Caki2 (cell line): ENCODE results near the gene GNLY. TPM values are rescaled to one million over a fixed set of nuclear protein-coding genes. Genes with fewer than 3 reads are reported as not detected.

Experiments
- DNase-seq: peaks from one replicate; pipeline ENCODE4 v3.0.0-alpha.2; 2015; ENCODE audit warnings: low read depth
- in situ Hi-C: cut with HindIII; loops from 2 replicates; pipeline ENCODE4 v1.10.0; 2016; ENCODE audit warnings: low sequenced_read_pairs, low pct_unique_long_range_greater_than_20kb, mixed read lengths
- total RNA-seq: library from RNA; depleted of rRNA; stranded (reverse); fragments of >200 nt; shearing (Covaris generic); gene quantifications from 2 replicates; pipeline ENCODE4 v1.2.3, GENCODE V29; 2014; ENCODE audit warnings: low replicate concordance

GNLY gene
- total RNA-seq, 1 experiment from 2014 or later, result not detected

DNA sequence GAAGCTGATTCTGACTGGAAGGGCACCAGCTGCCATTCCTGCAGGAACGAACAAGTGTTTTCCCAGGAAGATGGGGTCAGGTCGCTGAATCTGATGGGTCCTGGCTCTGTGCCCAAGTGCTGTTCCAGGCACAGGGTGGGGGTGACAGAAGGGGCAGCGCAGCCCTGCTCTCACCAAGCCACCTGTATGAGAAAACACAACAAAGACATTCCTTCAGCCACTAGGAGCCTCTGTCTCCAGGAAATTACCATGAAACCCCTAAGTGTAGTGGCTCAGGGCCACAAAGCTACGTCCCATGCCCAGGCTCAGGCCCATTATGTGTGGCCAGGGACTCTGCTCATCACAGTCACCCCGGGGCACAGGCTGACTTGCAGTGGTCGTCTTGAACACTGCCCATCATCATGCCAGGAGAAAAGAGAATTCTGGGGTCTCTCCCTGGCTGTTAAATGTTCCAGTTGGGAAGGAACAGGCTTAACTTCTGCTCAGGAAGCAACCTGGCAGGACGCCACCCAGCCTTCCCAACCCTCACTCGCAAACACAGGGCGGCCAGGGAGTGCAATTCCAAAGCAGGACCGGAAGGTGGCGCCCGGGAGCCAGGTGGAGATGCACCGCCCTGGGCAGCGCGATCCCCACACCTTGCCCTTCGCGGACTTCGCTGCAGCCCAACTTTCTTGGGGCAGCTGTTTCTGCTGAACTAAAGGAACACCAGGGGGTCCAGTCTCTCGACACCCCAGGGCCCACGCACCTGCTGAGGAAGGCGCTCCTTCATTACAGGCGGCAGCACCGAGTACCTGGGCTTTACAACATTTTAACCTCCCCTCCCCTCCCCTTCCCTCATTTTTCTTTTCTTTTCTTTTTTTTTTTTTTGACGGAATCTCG, 15.1 kb upstream of the GNLY start:
- in situ Hi-C loops, result no loop called here
- peak; percentile 77 for DNase-seq

DNA sequence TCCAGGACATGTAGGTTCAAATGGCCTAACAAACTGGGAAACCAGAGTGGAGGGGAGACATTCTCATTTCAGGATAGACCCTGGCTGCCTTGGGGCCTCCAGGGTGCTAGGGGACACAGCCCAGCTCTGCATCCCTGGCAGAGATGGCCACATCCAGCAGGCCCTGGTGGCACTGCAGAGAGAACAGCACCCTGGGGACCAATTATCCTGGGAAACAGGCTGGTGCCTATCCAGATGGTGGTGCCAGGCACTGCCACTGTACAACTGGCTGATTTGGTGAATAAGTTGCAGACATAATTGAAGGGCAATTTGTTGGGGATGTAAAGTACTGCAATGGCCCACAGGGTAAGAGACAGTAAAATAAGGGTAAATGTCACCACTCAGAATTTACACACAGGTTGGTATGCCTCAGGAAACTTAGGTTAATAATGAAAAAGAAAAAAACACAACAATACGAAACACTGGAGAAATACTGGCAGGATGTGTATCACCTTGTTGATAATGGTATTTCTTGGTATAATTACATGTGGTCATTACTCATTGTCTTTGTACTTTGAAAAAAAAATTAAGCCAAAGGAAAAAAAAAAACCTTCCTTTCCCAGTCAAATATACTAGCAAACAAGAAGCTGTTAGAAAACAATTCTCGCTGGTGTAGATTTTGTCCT, 13.3 kb upstream of the GNLY start:
- in situ Hi-C loops, result no loop called here
- DNase-seq, result no peak

DNA sequence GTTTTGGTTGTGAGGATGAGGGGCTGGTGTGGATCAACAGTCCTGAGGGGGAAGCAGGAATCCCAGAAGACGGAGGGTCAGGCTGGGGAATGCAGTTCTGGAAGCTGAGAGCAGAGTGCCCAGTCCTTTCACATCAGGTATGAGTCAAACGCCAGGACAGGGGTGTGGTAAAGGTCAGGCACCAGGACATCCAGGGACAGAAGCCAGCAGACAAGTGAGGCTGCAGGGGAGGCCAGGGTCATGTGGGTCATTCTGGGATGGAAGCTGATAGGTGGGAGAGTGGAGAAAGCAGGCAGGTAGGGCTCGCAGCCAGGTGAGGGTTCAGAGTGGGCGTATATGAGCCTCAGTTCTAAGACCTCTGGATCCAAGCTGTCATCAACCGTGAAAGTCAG, 12.8 kb upstream of the GNLY start:
- in situ Hi-C loops, result no loop called here
- no peak for DNase-seq

DNA sequence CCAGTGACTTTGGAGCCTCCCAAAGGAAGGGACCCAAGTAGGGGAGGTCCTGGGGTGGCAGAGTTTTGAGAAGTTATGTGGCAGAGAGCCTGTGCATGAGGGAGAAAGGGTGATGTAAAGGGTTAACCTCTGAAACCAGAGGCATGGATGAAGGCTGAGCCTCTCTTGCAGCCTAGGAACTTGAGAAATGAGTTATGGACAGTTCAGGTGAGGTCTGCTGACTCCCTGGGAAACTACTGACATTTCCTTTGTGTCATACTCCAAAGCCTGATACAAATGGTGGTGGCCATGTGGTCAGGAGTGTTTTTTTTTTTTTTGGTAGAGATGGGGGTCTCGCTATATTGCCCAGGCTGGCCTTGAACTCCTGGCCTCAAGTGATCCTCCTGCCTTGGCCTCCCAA, 12.4 kb upstream of the GNLY start:
- no peak for DNase-seq
- in situ Hi-C loops, result no loop called here

DNA sequence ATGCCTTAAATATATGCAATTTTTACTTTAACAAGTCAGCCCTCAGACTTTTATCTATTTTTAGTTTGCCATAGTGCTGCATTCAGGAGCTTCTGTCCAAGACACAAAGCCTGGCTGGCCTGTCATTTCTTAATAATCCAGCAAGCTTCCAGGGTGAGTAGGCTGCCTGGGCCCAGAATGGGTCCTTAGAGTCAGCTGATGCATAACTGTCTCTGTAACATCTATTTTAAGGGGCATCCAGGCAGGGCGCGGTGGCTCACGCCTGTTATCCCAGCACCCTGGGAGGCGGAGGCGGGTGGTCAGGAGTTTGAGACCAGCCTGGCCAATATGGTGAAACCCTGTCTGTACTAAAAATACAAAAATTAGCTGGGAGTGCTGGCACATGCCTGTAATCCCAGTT, 11.8 kb upstream of the GNLY start:
- DNase-seq, result no peak
- in situ Hi-C loops, result no loop called here

DNA sequence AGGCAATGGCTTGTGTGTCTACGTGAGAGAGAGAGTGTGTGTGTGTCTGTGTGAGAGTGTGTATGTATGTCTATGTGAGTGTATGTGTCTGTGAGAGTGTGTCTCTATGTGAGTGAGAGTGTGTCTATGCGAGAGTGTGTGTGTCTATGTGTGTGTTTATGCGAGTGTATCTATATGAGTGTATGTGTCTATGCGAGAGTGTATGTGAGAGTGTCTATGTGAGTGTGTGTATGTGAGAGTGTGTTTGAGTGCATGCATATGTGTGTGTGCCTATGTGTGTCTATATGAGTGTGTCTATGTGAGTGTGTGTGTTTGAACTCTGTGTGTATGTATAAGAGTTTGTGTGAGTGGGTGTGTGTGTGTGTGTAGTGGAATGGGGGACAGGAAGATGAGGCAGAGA, 9.8 kb upstream of the GNLY start:
- DNase-seq, result no peak
- in situ Hi-C loops, result no loop called here

DNA sequence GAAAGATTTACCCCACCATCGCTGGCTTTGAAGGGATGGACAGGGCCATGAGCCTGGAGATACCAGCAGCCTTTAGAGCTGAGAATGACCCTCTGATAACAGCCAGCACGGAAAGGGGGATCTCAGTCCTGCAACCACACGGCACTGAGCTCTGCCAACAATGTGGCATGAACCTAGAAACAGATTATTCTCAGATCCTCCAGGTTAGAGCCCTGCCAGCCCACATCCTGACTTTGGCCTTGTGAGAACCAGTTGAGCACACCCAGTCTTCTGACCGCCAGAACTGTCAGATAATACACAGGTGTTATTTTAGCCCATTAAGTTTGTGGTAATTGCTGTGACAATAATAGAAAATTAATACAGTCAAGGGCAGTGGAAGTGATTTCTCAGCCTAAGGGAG, 9.4 kb upstream of the GNLY start:
- DNase-seq, result no peak
- in situ Hi-C loops, result no loop called here

DNA sequence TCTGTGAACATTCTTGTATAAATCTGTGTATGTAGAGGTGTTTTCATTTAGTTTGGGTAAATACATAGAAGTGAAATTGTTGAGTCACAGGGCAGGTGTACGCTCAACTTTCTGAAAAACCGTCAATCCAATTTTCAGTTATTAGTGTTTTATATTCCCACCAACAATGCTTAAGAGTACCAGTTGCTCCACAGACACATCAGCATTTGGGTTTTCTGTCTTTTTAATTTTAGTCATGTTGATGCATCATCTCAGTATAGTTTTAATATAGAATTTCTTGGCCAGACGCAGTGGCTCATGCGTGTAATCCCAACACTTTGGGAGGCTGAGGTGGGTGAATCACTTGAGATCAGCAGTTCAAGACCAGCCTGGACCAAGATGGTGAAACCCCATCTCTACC, 3.2 kb upstream of the GNLY start:
- in situ Hi-C loops, result no loop called here
- no peak for DNase-seq

DNA sequence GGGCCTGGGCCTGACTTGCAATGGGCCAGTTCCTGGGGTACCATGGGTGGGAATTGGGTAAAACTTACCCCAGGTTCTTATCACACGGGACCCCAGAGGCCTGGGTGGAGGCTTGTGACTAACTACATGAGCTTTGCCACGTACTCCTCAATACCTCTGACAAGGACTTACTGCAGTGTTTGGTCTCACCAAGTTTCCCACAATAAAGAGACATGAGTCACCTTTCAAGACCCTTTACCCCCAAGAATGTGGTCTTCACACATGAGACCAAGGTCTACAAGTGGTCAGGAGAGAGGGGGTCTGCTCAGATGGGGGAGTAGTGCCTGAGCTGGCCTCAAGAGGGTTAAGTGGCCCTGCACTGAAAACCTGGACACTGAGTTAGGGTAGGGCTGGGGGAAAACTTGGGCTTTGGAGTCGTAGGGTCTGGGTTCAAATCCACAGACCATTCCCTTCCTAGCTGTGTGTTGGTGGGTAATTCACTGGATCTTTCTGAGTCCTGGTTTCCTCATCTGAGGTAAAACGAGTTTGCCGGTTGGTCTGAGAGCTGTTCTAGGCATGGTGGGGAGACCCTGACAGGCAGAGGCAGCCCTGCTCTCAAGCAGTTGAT, 2.0 kb upstream of the GNLY start:
- DNase-seq, result no peak
- in situ Hi-C loops, result no loop called here

DNA sequence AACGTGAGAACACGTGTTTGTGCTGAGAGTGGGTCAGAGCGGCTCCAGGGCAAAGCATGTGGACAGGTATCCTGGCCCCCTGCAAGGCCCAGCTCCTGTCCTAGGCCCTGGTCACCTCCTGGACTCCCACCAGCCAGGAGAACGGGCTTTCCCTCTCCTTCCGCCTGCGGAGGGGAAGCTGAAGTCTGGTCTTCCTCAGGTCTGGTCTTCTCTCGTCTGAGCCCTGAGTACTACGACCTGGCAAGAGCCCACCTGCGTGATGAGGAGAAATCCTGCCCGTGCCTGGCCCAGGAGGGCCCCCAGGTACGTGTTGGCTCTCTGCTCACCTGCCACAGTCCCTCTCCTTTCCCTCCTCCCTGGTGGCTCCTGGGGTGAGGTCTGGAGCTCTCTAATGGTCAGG, 963 bp downstream of the GNLY start:
- DNase-seq, result no peak
- in situ Hi-C loops, result no loop called here

DNA sequence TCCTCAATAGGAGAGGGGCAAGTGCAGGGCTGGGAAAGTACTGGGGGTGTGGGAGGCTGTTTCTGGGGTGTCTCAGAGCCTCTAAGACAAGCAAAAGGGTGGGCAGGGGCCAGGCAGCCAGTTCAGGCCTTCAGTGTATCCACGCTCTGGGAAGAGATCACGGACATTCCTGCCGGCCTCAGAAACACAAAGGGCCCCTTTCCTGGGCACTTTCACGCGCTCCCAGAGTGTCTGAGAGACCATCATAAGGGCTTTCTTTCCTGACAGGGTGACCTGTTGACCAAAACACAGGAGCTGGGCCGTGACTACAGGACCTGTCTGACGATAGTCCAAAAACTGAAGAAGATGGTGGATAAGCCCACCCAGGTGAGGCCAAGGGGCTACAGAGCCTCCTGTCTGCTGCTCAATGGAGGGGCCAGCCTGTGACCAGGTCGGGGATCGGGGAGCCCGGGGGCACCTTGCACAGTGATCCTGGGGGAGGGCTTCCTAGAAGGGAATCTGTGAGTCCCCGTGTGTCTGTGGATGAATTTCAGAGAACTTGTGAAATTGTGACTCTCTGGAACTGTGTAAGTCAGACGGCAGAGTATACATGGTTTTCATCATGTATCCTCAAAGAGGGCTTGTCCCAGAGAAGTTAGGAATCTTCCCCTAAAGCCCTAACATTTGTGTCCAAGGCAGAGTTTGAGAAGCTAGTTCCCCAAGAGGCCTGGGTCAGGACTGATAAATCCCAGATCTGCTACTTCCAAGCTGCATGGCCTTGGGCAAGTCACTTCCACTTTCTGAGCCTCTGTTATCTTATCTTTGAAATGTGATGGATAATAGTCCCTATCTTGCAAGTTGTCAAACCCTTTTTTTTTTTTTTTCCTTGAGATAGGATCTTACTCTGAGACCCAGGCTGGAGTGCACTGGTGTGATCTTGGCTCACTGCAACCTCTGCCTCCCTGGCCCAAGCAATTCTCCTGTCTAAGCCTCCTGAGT, 1.8 kb downstream of the GNLY start:
- in situ Hi-C loops, result no loop called here
- no peak for DNase-seq

DNA sequence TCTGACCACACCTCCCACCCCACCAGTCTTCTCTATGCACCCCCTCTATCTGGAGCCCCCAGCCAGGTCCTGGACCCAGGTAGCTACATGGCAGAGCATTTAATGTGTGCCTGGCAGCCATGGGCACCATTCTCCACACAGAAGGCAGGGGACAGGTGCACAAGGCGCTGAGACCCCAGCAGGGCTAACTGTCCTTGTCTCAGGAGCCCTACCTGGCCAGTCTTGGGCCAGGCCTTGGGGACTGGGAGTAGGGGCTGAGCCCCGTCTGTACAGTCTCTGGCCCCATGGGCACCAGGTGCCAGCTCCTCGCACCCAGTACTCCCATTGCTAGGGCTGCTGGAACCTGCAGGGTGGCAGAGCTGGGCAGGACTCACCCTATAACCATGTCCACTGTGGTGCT, 2.9 kb downstream of the GNLY start:
- in situ Hi-C loops, result no loop called here
- no peak for DNase-seq

DNA sequence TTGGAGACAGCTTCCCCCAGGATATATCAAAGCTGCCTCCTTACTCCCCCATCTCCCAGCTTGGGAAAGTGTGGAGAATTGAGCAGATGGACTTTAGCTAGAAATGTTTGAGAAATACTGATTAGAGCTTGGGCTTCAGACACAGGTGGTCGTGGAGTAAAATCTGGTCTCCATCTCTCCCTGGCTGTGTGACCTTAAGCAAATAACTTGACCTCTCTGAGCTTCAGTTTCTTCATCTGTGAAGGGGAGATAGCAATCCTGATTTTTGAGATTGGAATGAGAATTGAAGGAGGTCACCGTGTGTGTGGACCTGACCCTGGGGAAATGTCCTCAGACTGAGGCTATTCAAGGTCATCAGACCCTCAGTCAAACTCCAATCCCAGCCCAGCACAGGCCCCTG, 3.6 kb downstream of the GNLY start:
- no peak for DNase-seq
- in situ Hi-C loops, result no loop called here

DNA sequence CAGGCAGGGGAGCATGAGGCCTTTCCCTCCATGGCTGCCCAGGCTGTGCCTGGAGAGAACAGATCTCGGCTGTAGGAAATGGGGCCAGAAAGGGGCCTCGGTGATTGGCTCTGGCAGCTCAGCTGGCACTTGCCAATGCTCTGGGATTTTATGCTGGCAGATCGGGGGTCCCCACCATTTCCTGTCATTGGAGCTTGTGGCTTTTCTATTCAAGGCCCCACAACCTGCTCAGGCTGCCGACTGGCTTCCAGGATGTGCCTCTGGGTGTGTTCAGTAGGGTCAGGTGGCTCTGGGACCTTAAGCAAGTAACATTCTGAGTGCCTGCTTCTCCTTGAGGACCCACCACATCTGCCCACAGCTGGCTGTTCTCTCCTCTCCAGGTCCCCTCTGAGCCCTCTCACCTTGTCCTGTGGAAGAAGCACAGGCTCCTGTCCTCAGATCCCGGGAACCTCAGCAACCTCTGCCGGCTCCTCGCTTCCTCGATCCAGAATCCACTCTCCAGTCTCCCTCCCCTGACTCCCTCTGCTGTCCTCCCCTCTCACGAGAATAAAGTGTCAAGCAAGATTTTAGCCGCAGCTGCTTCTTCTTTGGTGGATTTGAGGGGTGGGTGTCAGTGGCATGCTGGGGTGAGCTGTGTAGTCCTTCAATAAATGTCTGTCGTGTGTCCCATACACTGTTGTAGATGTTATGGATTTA, 4.2 kb downstream of the GNLY start:
- in situ Hi-C loops, result no loop called here
- no peak for DNase-seq

DNA sequence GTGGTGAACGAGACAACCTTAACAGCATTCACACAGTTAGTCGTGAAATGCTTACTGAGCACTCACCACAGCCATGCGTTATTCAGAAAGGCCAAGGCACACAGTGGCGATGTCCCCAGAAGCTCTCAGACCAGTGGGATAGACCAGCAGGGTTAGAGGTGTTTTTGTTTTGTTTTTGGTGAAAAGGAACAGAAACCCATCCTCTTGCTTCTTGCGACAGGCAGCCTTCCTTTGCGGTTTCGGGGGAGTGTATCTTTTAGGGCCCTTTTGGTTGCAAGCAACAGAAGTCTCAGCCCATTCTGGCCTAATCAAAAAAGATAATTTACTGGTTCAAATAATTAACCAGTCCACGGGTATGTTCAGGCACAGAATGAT, 4.7 kb downstream of the GNLY start:
- no peak for DNase-seq
- in situ Hi-C loops, result no loop called here

DNA sequence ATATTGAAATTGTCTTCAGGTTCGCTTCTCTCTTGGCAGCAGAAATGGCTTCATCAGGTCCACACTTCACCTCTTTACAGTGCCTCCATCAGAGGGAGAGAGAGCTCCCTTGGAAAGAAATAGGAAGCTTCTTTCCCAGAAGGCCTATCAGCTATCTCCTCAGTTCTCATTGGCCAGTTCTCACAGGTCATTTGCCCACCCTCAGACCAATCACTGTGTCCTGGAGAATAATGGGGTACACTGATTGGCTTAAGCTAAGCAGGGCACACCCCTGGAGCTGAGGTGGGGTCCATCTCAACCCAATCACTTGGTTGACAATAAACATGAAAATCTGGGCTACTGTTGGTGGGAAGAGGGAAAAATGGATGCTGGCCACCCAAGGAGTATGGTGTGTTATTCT, 5.2 kb downstream of the GNLY start:
- in situ Hi-C loops, result no loop called here
- DNase-seq, result no peak

DNA sequence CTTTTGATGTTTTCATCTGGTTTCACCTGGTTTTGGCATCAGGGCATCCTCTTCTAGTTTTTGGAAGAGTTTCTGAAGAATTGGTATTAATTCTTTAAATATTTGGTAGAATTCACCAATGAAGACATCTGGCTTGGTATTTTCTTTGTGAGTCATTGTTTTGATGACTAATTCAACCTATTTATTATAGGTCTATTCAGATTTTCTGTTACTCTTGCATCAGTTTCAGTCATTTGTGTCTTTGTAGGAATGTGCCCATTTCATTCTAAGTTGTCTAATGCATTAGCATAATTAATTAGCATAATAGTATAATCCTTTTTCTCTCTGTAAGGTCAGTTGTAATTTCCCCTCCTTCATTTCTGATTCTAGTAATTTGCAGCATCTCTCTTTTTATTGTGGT, 8.0 kb downstream of the GNLY start:
- peak; percentile 39 for DNase-seq
- in situ Hi-C loops, result no loop called here

DNA sequence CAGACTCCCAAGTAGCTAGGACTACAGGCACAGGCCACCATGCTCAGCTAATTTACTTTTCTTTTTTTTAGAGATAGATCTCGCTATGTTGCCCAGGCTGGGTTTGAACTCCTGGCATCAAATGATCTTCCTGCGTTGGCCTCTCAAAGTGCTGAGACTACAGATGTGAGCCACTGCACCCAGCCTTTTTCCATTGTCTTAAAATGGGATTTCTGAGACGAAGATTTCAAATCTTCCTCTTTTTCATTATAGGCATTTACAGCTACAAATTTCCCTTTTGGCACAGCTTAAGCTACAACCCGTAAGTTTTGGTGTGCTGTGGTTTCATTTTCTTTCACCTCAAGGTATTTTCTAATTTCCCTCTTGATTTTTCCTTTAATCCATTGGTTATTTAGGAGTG, 8.6 kb downstream of the GNLY start:
- in situ Hi-C loops, result no loop called here
- no peak for DNase-seq
